ENCODE data around the gene HIBADH. TPM values are rescaled to one million over a fixed set of nuclear protein-coding genes. Genes with fewer than 3 reads are reported as not detected.
"Not testable (repeated sequence)": the region's sequence is repeated elsewhere in the genome, so short reads cannot be mapped to it uniquely, and the experiment has no call there.

The HIBADH gene
- total RNA-seq, 2 experiments from 2014 or later = 18.5 to 19.8 TPM

DNA sequence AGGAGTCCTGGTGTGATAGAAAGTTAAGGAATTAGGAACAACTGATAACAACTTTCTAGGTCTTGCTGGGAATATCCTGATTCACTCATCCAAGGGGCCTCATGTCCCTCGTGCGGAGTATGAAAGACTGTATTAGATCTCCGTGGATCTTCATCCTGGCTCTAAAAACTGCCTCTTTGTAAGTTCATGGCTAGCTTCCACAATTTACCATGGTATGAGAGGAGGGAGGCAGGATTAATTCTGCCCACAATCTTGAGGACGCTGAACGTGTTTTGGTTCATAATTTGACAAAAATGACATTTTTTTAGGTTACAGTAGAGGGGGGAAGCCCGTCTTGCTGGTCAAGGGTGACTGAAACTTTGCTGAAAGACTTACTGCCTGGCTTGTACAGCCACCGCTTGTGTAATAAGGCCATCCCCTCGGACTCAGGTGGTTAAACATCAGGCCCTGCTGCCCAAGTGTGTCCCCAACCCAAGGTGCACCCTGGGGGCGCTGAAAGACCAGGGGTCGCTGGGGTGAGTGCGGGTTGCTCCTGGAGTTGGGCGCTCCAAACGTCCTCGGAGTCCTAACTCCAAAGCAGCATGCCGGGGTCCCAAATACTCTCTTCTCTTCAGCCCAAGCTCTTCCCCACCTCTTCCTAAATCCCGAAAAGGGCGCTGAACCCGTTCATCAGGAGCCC lies 733 bp downstream of the HIBADH start:
- H3K4me3 Mint-ChIP-seq = peak overlapping the region; percentile 85
- peaks cover 20% of the 10 kb centered on the region for H3K4me1 Mint-ChIP-seq
- H3K27ac Mint-ChIP-seq = peak overlapping the region; percentile 77
- H3K36me3 Mint-ChIP-seq = no peaks in the 10 kb centered on the region
- H3K9me3 Mint-ChIP-seq = no peaks in the 10 kb centered on the region
- DNase-seq = peak; percentile 16
- no peaks in the 10 kb centered on the region for H3K27me3 Mint-ChIP-seq

GRCh38 chr7:27656724-27657123 lies 6.0 kb downstream of the HIBADH start:
- Mint-ChIP-seq H3K27ac (no peak overlapping the region), H3K27me3 (no peaks in the 10 kb centered on the region), H3K4me1 (peaks cover 11% of the 10 kb centered on the region), H3K4me3 (no peak overlapping the region), H3K9me3 (no peaks in the 10 kb centered on the region), H3K36me3 (peaks cover 10% of the 10 kb centered on the region)
- DNase-seq = no peak

DNA sequence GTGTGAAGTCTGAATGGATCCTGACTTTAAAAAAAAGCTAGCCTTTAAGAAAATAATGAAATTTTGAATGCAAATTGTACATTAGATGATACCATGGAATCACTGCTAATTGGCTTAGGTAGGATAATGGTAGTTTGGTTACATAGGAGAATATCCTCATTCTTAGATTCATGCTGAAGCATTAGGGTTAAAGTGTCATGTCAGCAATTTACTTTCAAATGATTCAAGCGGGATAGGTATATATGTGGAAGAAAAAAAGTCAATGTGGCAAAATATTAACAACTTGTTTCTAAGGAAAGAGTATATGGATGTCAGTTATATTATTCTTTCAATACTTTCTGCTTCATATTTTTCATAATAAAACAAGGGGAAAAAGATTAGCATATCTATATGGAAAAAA lies 7.5 kb downstream of the HIBADH start:
- Mint-ChIP-seq H3K9me3 (no peaks in the 10 kb centered on the region), H3K4me1 (peaks cover 3% of the 10 kb centered on the region), H3K4me3 (no peak overlapping the region), H3K36me3 (peaks cover 12% of the 10 kb centered on the region), H3K27me3 (no peaks in the 10 kb centered on the region), H3K27ac (no peak overlapping the region)
- no peak for DNase-seq

DNA sequence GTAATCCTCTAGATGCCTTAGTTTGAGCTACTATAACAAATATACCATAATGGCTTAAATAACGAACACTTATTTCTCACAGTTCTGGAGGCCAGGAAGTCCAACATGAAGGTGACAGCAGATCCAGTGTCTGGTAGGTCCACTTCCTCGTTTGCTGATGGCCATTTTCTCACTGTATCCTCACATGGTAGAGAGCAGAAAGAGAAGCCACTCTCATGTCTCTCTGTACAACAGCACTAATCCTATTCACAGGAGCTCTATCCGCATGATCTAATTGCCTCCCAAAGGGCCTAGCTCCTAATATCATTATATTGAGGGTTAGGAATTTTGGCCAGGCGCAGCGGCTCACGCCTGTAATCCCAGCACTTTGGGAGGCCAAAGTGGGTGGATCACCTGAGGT lies 10.2 kb downstream of the HIBADH start:
- peaks cover 2% of the 10 kb centered on the region for H3K4me1 Mint-ChIP-seq
- H3K27me3 Mint-ChIP-seq = no peaks in the 10 kb centered on the region
- no peak overlapping the region for H3K27ac Mint-ChIP-seq
- no peak overlapping the region for H3K4me3 Mint-ChIP-seq
- H3K36me3 Mint-ChIP-seq = peaks cover 19% of the 10 kb centered on the region
- H3K9me3 Mint-ChIP-seq = no peaks in the 10 kb centered on the region
- no peak for DNase-seq

DNA sequence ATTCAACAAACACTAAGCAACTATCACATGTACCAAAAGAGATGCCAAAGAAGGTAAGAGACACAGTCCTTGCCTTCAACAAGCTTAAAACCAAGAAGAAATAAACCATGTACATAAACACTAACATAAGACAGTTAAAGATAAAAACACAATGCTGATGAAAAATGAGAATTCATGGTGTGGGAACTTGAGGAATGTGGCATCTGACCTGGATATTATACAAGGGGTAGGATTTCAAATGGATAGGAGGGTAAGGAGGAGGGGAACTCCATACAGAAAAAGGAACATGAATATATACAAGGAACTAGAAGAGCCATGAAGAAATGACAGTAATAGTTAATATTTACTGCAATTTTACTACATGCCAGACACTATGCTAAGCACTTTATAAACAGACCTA lies 11.0 kb downstream of the HIBADH start:
- no peak for DNase-seq
- Mint-ChIP-seq H3K36me3 (peaks cover 21% of the 10 kb centered on the region), H3K4me3 (no peak overlapping the region), H3K9me3 (no peaks in the 10 kb centered on the region), H3K4me1 (peaks cover 2% of the 10 kb centered on the region), H3K27ac (no peak overlapping the region), H3K27me3 (no peaks in the 10 kb centered on the region)

- no peaks in the 10 kb centered on the region for H3K9me3 Mint-ChIP-seq
- H3K27me3 Mint-ChIP-seq = no peaks in the 10 kb centered on the region
- peaks cover 2% of the 10 kb centered on the region for H3K4me1 Mint-ChIP-seq
- no peak overlapping the region for H3K4me3 Mint-ChIP-seq
- peaks cover 26% of the 10 kb centered on the region for H3K36me3 Mint-ChIP-seq
- H3K27ac Mint-ChIP-seq = no peak overlapping the region
- no peak for DNase-seq
Observed at GRCh38 chr7:27650283-27650682, 12.4 kb downstream of the HIBADH start.

DNA sequence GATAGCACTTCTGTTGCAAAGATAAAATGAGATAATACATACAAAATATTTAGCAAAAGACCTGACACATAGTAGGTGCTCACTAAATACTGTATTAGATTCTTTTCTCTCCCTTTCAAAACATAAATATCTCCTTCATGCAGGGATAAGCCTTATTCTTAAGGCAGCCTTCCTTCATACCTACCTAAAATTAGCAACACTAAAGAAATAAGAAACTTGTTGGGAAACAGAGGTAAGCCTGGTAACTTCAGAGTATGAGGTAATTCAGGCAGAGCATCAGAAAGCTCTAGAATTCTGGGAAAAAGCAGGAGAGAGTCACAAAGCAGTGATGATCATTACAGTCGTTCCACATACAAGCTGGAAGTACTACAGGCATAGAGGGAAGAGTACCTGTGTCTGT lies 15.2 kb downstream of the HIBADH start:
- Mint-ChIP-seq H3K27me3 (no peaks in the 10 kb centered on the region), H3K36me3 (peaks cover 27% of the 10 kb centered on the region), H3K4me3 (no peak overlapping the region), H3K9me3 (no peaks in the 10 kb centered on the region), H3K4me1 (peaks cover 2% of the 10 kb centered on the region), H3K27ac (no peak overlapping the region)
- DNase-seq = no peak

DNA sequence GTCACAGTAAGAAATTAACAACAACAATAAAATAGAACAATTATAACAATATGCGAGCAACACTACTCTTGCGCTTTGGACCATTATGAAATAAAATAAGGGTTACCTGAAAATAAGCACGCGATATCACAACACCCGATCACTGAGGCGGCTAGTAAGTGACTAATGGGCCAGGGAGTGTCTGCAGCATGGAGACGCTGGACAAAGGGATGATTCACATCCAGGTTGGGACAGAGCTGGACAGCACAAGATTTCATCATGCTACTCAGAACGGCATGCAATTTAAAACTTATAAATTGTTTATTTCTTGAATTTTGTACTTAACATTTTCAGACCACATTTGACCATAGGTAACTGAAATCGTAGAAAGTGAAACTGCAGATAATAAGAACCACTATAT lies 15.6 kb downstream of the HIBADH start:
- no peaks in the 10 kb centered on the region for H3K27me3 Mint-ChIP-seq
- no peaks in the 10 kb centered on the region for H3K9me3 Mint-ChIP-seq
- H3K4me3 Mint-ChIP-seq = no peak overlapping the region
- no peak overlapping the region for H3K27ac Mint-ChIP-seq
- H3K4me1 Mint-ChIP-seq = peaks cover 4% of the 10 kb centered on the region
- DNase-seq = no peak
- peaks cover 25% of the 10 kb centered on the region for H3K36me3 Mint-ChIP-seq

- Mint-ChIP-seq H3K27ac (no peak overlapping the region), H3K36me3 (peaks cover 29% of the 10 kb centered on the region), H3K27me3 (no peaks in the 10 kb centered on the region), H3K9me3 (peaks cover 3% of the 10 kb centered on the region), H3K4me3 (no peak overlapping the region), H3K4me1 (peaks cover 15% of the 10 kb centered on the region)
- no peak for DNase-seq
Observed at GRCh38 chr7:27642271-27642670, 20.4 kb downstream of the HIBADH start.

DNA sequence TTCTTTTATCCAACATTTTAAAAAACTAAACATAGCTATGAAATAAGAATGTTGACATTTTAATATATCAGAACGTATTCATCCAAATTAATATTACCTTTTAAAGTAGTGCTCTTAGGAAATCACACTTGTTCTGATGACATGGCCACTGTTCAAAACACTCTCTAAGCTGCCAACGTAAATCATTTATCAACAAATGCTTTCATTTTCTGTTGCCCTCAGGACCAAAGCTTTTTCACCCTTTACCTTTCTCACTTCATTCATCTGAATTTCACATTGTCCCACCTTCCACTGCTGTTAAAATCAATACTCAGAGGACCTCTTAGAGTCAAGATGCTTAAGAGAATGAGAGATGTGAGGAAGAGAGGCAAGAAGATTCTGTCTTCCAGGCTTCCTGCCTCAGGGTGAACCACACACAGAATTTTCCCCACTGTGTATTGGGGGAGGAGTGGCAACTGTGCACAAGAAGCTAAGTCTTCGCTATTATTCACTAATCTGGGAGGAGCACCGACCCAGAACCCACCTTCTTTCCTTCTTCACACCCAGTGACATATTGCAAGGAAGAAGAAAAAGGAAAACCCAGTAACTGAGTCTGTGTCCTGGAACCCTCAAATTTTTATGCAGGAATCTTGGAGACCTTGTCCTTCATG lies 21.0 kb downstream of the HIBADH start:
- H3K27me3 Mint-ChIP-seq = no peaks in the 10 kb centered on the region
- DNase-seq = no peak
- H3K36me3 Mint-ChIP-seq = peaks cover 29% of the 10 kb centered on the region
- no peak overlapping the region for H3K27ac Mint-ChIP-seq
- peaks cover 3% of the 10 kb centered on the region for H3K9me3 Mint-ChIP-seq
- H3K4me1 Mint-ChIP-seq = peaks cover 17% of the 10 kb centered on the region
- no peak overlapping the region for H3K4me3 Mint-ChIP-seq

GRCh38 chr7:27640884-27641574 lies 21.7 kb downstream of the HIBADH start:
- H3K36me3 Mint-ChIP-seq = peaks cover 32% of the 10 kb centered on the region
- no peak for DNase-seq
- peaks cover 24% of the 10 kb centered on the region for H3K4me1 Mint-ChIP-seq
- no peaks in the 10 kb centered on the region for H3K27me3 Mint-ChIP-seq
- peaks cover 3% of the 10 kb centered on the region for H3K9me3 Mint-ChIP-seq
- H3K4me3 Mint-ChIP-seq = no peak overlapping the region
- no peak overlapping the region for H3K27ac Mint-ChIP-seq

- no peak for DNase-seq
- Mint-ChIP-seq H3K27ac (no peak overlapping the region), H3K27me3 (no peaks in the 10 kb centered on the region), H3K36me3 (peaks cover 24% of the 10 kb centered on the region), H3K9me3 (peaks cover 3% of the 10 kb centered on the region), H3K4me3 (no peak overlapping the region), H3K4me1 (peaks cover 34% of the 10 kb centered on the region)
Observed at GRCh38 chr7:27639851-27640250, 22.8 kb downstream of the HIBADH start.

DNA sequence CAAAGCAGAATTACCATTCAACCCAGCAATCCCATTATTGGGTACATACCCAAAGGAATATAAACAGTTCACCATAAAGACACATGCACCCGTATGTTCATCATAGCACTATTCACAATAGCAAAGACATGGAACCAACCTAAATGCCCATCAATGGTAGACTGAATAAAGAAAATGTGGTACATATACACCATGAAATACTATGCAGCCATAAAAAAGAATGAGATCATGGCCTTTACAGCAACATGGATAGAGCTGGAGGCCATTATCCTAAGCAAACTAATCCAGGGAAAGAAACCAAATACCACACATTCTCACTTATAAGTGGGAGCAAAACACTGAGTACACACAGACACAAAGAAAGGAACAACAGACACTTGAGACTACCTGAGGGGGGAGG lies 23.6 kb downstream of the HIBADH start:
- H3K27ac Mint-ChIP-seq, H3K27me3 Mint-ChIP-seq, H3K9me3 Mint-ChIP-seq, H3K4me3 Mint-ChIP-seq, DNase-seq: not testable (repeated sequence)
- H3K4me1 Mint-ChIP-seq = peaks cover 34% of the 10 kb centered on the region
- H3K36me3 Mint-ChIP-seq = peaks cover 22% of the 10 kb centered on the region

DNA sequence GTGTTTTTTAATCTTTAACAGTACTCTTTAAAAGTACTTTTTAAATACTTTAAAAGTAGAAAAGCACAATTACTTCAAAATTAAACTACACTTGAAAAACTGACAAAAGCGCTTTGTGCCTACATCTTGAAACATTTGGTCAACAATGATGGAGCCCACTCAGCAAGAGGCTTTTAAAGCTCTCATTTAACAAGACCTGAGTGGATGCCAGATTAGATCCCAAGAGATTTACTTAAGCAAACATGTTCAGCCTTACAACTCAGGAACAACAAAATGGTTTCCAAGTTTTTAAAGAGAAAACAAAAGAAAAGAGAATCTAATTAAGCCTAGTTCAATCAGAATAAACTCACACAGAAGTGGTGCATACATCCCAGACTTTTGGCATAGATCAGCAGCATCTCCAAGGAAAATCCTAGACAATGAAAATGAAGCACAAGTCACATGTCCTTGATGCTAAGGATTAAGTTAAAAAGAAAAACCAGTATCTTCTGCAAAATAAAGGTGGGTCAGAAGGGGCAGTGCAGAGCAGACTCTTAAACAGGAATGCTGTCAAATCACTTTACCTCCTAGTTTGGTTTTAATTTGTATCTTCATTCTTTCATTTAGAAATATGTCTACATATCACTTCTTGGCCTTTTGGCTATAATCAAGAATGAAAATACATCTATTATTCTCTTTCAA lies 26.2 kb downstream of the HIBADH start:
- Mint-ChIP-seq H3K4me3 (no peak overlapping the region), H3K27ac (no peak overlapping the region), H3K36me3 (peaks cover 21% of the 10 kb centered on the region), H3K27me3 (no peaks in the 10 kb centered on the region), H3K4me1 (peaks cover 28% of the 10 kb centered on the region), H3K9me3 (peaks cover 3% of the 10 kb centered on the region)
- DNase-seq = no peak

DNA sequence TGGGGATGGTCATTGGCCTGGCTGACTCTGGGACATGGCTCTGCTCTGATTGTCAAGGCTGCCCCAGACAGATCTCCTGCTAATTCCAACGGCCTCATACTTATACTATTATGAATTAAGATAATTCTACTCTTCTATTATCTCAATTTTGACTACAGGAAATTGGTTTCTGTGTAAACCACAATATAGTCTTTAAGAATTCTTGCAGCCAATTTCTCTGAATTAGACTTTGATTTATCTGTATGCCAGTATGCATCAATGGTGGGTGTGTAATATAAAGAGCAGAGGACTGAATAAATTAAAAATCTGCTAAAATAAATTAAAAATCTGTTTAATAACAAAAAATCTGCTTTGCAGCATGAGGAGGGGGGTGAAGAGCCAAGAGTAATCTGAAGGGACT lies 27.0 kb downstream of the HIBADH start:
- H3K36me3 Mint-ChIP-seq = peaks cover 26% of the 10 kb centered on the region
- H3K4me3 Mint-ChIP-seq = no peak overlapping the region
- H3K9me3 Mint-ChIP-seq = peaks cover 3% of the 10 kb centered on the region
- no peaks in the 10 kb centered on the region for H3K27me3 Mint-ChIP-seq
- H3K27ac Mint-ChIP-seq = no peak overlapping the region
- DNase-seq = no peak
- peaks cover 23% of the 10 kb centered on the region for H3K4me1 Mint-ChIP-seq

Measured in activated naive CD8-positive, alpha-beta T cell treated with anti-CD3 and anti-CD28 coated beads for 36 hours (primary cell).